Pons (tissue), 1 donor: Measurements from ENCODE around the gene BTRC.
A peak's percentile ranks its signal among the peaks of the same experiment; 100 is the strongest.
"Not testable (repeated sequence)": the region's sequence is repeated elsewhere in the genome, so short reads cannot be mapped to it uniquely, and the experiment has no call there.

Experiments
- DNase-seq: peaks from one replicate; pipeline ENCODE4 v3.0.0-alpha.2; 2016; ENCODE audit warnings: low spot score

BTRC gene

GRCh38 chr10:101353692-101354327 lies at the start of gene BTRC:
Gene BTRC, plus strand, starts transcription at chr10:101354165. Its CDS starts 16 bp downstream, at chr10:101354181.
- peak; percentile 100 for DNase-seq

GRCh38 chr10:101304316-101304715 lies 49.6 kb upstream of the BTRC start:
- peak; percentile 40 for DNase-seq

GRCh38 chr10:101305320-101306241 lies 48.4 kb upstream of the BTRC start:
- no peak for DNase-seq

- DNase-seq = no peak
Observed at GRCh38 chr10:101308051-101308450, 45.9 kb upstream of the BTRC start.

GRCh38 chr10:101310529-101311184 lies 43.3 kb upstream of the BTRC start:
- DNase-seq = no peak

GRCh38 chr10:101311185-101312066 lies 42.5 kb upstream of the BTRC start:
- no peak for DNase-seq

GRCh38 chr10:101319241-101319915 lies 34.6 kb upstream of the BTRC start:
- DNase-seq = no peak

GRCh38 chr10:101321073-101321472 lies 32.9 kb upstream of the BTRC start:
- no peak for DNase-seq

GRCh38 chr10:101322266-101323108 lies 31.5 kb upstream of the BTRC start:
- no peak for DNase-seq

- DNase-seq = no peak
Observed at GRCh38 chr10:101323495-101323894, 30.5 kb upstream of the BTRC start.

- not testable (repeated sequence) for DNase-seq
Observed at GRCh38 chr10:101327454-101327853, 26.5 kb upstream of the BTRC start.

- no peak for DNase-seq
Observed at GRCh38 chr10:101329341-101330032, 24.5 kb upstream of the BTRC start.

GRCh38 chr10:101330231-101330630 lies 23.7 kb upstream of the BTRC start:
- no peak for DNase-seq

- DNase-seq = no peak
Observed at GRCh38 chr10:101330631-101331225, 23.2 kb upstream of the BTRC start.

- no peak for DNase-seq
Observed at GRCh38 chr10:101331956-101332355, 22.0 kb upstream of the BTRC start.

- DNase-seq = not testable (repeated sequence)
Observed at GRCh38 chr10:101334259-101334658, 19.7 kb upstream of the BTRC start.

GRCh38 chr10:101336382-101336781 lies 17.6 kb upstream of the BTRC start:
- no peak for DNase-seq

GRCh38 chr10:101337836-101338235 lies 16.1 kb upstream of the BTRC start:
- DNase-seq = no peak

- DNase-seq = no peak
Observed at GRCh38 chr10:101341438-101341837, 12.5 kb upstream of the BTRC start.
